DMS114 treated with DMSO at 0.1 percent for 48 hours (cell line): ENCODE data around the gene TRIM31.
"Not testable (repeated sequence)": the region's sequence is repeated elsewhere in the genome, so short reads cannot be mapped to it uniquely, and the experiment has no call there.

Experiments used
- DNase-seq: peaks from one replicate; lab custom pipeline; 2025; ENCODE audit not compliant: unreplicated experiment; lab: John Stamatoyannopoulos, UW

The TRIM31 gene

DNA sequence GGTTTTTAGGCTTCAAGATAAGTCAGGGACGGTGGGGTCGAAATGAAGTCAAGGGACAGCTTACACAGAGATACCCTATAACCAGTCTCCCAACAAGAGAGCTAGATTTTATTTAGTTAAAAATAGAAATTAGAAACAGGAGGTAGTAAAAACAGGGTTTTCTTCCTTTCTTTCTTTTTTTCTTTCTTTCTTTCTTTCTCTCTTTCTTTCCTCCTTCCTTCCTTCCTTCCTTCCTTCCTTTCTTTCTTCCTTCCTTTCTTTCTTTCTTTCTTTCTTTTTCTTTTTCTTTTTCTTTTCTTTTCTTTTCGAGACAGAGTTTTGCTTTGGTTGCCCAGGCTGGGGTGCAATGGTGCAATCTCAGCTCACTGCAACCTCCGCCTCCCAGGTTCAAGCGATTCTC is 5.8 kb upstream of the TRIM31 start:
- not testable (repeated sequence) for DNase-seq

DNA sequence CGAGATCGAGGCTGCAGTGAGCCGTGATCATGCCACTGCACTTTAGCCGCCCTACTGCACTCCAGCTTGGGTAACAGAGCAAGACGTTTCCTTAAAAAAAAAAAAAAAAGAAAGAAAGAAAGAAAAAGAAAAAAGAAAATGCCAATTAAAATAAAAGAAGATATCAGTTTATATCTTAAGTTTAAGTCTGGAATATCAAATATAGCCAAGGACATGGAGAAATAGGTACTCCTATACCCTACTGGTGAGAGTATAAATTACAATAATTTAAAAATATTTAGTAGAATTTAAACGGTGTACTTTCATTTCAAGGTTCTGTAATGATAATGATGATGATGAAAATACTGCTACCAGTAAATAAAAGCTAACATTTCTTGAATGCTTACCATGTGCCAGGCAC is 3.8 kb upstream of the TRIM31 start:
- no peak for DNase-seq

DNA sequence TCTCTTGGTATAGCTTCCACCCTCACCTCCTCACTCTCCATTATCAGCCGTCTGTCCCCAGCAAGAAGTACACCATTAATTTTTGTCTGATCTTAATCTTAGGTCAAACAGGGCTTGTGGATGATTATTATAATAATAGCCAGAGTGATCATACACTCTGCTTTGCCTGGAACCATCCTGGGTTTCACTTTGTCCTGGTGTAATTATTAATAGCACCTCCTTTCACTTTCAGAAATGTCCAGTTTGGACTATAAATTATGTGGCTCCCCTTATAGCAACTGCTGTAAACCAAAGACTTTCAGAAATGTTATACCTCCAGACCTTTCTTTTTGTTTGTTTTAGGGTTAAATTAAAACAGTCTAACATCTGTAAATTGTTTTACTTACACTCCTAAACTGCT is 951 bp upstream of the TRIM31 start:
- no peak for DNase-seq

DNA sequence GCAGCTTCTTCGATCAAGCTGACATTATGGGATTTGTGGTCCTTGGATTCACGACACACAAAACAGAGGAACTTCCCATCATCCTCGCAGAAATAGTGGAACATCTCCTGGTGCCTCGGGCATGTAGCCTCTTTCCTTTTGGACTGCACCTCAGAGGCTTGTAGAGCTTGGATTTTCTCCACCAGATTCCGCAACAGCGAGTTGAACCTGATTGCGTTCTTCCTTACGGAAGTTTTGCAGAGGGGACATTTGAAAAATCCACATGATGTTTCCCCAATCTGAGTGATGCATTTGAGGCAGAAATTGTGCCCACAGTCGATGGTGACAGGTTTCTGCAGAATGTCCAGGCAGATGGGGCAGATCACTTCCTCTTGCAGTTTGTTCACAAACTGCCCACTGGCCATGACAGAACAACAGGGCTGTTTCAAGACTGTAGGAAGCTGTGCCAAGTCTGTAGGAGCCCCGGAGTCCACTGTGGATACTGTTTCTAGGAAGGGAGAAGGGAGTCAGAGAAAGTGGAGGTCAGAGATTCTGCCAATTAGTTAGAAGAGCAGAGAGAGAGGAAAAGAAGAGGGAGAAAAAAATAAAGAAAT is 392 bp downstream of the TRIM31 start:
- DNase-seq: no peak

DNA sequence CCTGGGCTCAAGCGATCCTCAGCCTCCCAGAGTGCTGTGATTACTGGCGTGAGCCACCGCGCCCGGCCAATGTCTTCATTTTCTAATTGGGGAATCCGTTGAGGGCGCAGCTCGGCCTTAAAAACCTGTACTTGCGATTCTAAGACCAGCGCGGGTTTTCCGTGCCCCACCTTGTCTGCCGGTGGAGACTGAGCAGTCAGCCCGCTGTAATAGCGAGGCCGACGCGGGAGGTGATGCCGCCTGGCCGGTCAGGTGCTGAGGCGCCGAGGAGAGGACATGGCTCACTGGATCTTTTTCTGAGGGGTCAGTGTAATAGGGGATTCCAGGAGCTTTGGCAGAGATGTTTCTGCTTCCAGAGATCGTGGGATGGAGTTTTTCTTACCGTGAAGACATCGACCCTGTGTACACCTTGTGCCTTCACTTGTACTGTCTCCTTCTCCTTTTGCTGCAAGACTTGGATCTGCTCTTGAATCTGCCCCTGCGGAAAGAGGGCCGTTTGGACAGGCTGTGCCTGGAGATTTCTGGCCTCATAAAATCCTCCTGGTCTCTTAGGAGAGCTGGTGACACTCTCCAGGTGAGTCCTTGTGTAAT is 1.5 kb downstream of the TRIM31 start:
- DNase-seq: no peak

DNA sequence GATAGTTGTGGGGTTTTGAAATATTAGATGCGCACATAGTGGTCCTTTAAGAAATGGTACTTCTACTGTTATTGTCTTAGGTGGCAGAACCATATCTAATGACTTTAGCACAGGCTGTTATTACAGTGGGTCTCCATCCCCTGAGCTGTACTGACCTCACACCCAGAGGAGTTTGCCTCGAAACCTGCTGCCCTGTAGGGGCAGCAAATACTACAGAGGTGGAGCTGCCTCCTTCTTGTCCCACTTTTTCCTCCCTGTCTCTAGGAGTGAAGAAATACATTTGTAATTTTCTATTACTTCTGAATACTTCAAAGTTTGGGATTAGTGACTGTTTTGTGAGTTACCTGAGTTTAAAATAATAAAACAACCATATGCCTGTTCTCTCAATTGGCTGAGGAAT is 8.2 kb downstream of the TRIM31 start:
- no peak for DNase-seq

DNA sequence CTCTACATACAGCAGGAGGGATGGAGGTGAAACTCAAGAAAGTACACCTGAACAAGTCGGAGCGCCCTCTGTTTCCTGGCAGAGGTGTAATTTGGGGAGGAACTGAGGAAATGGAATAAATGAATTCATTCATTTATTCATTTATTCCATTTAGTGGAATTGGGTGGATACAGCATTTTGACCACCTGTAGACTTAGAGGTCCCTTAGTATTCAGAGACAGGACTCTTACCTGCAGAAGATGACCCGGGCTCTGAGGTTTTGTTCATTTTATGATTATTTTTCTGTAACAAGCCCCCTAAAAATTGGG is 9.1 kb downstream of the TRIM31 start:
- DNase-seq: no peak

DNA sequence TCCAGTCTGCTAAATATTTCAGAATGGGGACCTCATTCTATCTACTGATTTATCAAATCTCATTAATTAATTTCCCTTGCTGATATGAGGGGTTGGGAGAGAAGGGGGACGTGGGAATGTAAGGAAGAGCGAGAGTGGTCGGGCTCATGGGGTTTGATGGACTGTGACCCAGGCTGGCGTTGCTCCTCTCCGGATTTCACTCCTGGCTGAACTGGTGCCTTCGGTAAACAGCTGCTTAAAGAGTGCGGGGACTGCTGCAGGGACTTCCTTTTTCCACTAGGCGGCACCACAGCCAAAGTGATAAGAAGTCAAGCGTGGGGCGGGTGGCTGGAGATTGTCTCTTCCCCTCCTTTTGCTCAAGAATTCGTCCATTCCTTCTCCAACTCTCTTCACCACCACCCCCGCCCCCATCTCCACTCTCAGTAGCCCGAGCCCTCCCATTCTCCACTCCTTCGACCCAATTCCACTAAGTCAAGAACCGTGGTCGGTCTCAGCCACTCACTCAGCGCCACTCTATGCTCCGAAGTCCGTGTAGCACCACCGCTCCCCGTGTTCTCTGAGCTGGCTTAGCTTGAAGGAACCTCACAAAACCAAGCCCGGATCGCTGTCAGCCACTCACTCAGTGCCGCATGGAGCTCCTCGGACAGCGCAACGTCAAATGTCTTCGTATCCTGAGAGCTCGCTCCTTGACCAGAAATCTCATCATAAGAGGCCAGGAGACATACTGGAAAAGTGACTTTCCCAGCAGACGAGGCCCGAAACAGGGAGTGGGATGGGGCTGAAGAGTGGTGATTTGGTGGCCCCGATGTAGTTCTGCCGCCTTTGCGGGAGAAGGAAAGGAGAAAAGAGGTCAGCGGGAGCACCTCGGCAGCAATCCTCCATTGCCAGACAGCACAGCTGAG is 9.7 kb downstream of the TRIM31 start:
- peak; percentile 92 for DNase-seq

DNA sequence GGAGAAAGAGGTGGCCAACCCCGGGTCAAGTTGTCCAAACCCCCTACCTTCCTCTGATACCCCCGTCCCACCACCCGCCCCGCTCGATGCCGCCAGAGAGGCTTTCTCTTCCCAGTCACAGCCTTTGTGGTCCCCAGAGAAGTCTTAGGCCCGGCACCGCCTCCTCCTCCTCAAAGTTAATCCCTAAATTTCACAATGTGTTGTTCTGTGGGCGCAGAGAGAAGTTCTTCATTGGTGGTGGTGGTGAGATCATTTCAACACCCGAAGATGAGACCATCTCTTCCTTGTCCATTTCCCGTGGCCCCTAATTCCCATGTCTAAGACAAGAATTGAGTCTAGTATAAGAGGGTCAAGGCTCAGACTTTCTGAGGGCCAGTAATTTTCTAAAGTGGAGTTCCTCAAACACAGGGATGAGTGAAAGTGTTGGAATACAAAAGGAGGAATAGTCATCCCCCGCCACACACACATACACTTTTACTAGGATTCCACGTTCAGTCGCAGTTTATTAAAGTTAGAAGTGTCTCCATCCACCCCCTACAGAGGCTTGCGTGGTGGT is 10.4 kb downstream of the TRIM31 start:
- no peak for DNase-seq

DNA sequence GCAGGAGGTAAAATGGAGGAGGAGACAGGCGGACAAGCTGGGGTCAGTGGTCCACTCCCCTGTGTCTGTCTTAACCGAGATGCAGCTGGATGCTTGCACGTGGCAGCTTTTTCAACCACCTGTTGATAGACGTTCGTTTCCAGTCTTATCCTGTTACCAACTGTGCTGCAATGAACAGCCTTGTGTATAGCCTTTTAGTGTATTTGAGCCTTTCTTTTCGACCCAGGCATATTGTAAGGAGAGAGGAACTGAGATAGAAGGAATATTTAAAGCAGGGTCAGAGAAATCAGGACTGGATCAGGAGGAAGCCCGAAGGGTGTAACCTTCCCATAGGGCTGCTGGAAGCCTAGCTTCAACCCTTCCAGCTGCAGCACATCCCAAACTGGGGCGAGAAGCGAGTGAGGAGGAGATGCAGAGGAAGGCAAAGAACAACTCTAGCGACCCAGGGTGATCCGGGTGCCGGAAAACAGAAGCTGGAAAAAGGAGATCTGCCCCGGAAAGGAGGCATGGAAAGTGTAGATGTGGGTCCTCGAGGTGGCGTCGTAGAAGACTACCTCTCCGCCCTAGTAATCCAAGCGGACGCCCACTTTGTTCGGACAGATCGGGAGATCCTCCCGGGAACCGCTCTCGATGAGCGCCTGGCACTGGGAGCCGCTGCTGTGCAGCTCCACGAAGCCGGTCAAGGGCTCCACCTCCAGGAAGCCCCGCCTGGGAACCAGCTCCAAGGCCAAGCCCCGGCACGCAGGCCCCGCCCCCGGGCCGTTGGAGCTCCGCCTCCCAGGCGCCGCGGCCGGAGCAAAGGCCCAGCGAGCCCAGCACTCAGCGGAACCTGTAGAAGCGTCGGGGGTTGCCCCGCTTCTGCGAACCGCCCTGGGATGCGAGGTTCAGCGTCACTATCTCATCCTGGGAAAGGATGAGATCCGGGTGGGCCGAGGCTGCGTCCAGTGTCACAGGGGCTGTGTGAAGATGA is 11.2 kb downstream of the TRIM31 start:
- DNase-seq: peak; percentile 81

DNA sequence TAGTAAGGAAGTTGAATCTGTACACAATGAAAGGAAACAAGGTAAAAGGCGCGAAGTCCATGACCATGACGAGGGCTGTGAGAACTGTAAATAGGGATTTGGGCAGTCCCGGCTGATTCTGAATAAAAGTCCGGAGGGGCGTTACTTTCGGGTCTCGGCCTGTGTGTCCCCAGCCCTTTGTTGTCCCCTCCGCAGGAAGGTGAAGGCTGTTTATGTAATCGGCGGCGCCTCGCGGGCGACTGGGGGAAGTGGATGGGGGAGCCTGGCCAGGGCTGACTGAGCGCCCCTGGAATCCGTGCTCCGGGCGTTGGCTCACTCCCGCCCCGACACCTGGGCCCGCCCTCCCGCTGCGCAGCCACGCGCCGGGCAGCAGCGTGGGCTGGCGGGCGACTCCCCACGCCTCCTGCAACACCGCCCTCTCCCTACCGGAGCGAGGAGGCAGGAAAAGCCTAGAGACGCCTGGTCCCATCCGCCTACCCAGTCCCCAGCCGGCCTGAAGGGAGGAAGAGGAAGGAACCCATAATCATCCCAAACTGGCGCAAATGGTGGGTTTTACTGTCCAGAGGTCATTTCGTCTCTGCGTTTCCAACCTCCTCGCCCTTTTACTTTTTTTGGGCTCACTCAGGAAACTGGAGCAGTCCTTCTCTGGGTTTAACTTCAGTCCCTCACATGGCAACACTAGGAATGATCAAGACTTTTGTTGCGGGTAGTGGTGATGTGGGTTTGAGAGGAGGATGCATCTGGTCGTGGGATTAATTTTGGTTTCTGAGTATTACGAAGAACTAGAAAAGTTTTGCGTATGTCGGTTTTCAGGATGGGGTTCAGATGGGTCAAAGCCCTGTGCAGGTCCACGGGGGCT is 12.1 kb downstream of the TRIM31 start:
- no peak for DNase-seq

DNA sequence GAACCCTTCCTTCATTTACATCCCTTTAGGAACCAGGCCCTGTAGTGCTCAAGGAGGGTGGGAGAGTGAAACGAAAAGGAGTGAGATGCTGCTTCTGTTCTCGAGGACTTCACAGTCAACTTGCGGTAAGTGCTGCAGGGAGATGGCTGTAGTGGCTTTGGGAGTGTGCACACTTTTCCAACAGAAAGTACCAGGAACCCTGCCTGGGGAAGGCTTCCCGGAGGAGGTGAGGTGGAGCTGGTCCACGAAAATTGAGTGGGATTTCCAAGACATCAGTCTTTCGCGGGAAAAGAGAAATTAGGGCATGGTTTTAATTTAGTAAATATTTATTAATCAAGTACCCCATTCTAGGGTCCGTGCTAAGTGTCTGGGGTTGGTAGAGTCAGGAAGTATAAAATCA is 12.7 kb downstream of the TRIM31 start:
- DNase-seq: no peak

DNA sequence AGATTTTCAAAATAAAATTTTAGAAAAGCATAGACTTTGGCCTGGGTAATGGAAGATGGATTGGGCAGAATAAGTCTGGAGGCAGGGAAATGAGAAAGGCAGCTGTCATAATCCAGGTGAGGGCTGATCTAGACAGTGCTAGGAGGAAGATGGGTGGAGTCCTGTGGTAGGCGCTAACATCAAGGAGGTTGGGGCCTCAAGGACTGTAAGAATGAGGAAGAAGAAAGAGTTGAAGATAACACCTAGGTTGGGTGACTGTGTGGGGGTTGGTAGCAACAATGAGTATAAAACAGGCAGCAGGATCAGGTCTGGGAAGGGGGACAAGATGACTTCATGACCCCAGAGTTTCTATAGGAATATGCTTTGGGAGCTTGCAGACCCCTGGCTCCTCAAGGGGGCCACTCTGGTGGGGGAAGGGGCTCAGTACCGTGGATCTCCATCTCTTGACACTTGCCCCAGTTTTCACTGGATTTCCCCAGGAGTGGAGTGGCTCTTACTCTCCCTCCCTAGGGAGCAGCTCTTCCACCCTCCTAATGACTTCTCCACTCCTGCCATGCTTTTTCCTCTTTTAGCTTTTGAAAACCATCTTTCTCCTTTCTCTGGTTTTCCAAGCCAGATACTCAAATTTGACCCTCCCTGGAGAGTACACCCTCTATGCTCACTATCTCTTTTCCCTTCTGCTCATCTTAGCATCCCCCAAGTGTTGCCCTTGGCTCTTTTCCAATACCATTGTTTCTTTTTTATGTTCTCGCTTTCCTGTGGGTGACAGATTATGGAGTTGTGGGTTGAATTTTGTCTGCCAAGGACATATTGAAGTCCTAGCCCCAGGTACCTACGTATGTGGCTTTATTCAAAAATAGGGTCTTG is 14.8 kb downstream of the TRIM31 start:
- DNase-seq: no peak

DNA sequence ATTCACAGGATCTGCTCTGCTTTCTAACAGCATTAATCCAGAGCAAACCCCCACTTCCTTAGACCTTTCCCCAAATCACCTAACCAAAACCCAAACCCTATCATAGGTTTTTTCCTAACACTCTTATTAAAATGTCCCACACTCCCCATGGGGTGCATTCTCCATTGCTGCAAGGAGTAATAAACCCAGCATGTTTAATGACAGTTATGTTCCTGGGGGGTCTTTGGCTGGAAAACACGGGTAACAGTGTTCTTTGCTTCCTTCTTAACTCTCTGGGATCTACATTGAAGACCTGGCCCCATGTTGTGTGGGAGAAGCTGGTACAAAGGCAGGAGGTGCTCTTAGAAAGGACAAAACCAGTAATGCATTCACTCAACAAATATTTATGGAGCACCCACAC is 16.1 kb downstream of the TRIM31 start:
- no peak for DNase-seq

DNA sequence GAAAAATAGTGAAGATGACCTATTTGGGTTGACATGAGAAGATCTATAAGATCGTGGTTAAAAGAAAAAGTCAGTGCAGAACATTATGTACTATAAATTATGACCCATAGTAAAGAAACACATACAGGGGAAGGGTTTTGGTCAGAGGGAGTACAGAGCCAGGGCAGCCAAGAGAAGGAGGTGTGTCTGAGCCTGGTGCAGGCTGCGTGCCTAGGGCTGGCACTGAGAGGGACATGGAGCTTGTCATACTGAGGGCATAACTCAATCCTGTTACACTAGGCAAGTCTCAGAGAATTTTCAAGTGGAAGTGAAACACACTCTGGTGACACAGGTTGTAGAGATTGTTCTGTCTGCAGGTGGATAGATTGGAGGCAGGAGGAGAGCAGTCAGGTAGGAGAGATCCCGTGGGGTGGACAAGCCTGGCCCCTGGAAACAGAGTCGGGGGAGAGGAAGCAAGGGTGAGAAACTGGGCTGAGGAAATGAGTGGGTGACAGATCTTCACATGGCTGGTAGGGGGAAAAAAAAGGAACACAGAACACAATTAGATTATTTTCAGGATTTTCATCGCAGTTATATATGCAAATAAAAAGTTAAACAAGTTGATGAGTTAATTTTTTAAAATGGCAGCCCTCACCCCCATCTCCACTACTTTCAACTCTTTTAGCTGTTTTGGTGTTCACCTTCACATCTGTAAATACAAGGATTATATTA is 18.8 kb downstream of the TRIM31 start:
- no peak for DNase-seq

DNA sequence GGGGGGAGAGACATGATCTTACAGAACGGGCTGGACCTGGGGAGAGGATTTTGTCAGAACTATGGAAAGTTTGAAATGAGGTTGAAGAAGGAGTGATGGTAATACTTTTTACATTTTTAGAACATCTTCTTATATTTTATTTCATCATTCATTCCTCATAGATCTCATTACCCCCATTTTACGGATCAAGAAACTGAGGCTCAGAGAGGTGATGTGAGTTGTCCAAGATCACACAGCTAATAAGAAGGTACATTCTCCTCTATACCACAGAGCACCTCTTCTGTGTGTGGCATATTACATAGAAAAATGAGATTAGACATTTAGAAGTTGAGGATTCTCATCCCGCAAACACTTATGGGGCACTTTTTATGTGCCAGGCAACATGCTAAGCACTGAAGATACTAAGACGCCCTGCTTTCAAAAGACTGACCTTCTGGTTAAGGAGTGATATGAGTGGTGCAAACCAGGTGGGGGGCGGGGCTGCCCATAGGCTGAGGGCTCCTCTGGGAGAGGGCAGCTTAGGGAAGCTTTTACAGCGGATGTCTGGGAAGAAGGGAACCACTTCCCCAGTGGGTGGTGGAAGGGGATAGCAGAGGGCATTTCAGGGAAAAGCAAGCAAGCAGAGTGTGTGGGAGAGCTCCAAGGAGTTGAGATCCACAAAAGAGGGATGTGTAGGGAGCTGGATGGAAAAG is 19.9 kb downstream of the TRIM31 start:
- DNase-seq: no peak

DNA sequence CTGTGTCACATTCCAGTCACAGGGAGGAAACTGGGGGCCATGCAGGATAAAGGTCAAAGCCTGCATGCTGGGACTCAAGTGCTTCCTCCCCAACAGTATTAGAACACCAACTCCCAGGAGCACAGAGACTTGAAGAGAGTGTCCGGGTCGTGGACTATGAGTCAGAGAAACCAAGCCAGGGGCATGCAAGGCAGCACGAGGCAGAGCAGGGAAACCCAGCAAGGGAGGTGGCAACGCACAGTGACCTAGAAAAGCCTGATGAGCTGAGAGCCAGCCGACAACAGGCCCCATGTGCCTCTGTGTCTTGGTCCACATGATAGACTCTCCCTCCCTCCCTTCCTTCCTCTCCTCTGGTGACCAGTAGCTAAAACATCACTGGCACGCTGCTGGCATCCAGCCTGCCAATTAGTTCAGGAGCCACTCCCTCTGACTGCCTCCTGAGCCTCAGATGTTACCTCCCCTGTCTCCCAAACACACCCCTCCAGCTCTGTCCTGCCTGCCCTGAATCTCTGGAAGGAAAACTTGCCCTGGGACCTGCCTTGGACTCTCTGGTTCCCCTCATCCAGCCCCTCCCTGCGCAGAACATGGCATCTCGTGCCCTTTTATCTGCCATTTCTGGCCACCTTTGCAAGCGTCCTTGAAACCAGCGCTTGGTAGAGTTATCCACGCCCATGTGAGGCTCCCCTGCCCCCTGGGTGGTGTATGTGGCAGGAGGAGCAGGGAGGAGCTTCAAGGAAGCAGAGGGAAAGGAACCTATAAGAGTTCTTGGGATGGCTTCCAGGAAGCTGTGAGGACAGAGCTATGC is 21.1 kb downstream of the TRIM31 start:
- DNase-seq: no peak
